Astrocyte of the spinal cord (primary cell): Measurements from ENCODE around the gene GABARAPL1.
A peak's percentile ranks its signal among the peaks of the same experiment; 100 is the strongest.

Experiments
- DNase-seq: peaks from one replicate; pipeline ENCODE4 v3.0.0; 2011; ENCODE audit warnings: low read depth, low spot score
- H3K4me3 ChIP-seq: 2 replicates; pipeline ENCODE4 v1.5.1; 2011; ENCODE audit warnings: low read depth, mild to moderate bottlenecking, low read length, moderate library complexity
- CTCF ChIP-seq: IDR thresholded peaks from 2 replicates; pipeline ENCODE4 v1.5.1; 2012; ENCODE audit warnings: low read depth, mild to moderate bottlenecking, low read length, inconsistent platforms
- in situ Hi-C: cut with HindIII; loops from 2 replicates; pipeline ENCODE4 v1.10.0; 2017; ENCODE audit warnings: low sequenced_read_pairs

The GABARAPL1 gene

GRCh38 chr12:10227648-10228047, 15.0 kb downstream of the GABARAPL1 start:
- no peak for DNase-seq
- in situ Hi-C loops: no loop called here
- no peak for TF ChIP-seq CTCF
- H3K4me3 ChIP-seq: no peak overlapping the region

GRCh38 chr12:10234562-10234961, 21.9 kb downstream of the GABARAPL1 start:
- no peak overlapping the region for H3K4me3 ChIP-seq
- in situ Hi-C loops: no loop called here
- no peak for DNase-seq
- no peak for TF ChIP-seq CTCF

GRCh38 chr12:10235761-10236631, 23.3 kb downstream of the GABARAPL1 start:
- peak; percentile 76 for TF ChIP-seq CTCF
- peak; percentile 44 for DNase-seq
- in situ Hi-C loops: no loop called here
- H3K4me3 ChIP-seq: no peak overlapping the region

GRCh38 chr12:10236720-10237119, 24.0 kb downstream of the GABARAPL1 start:
- in situ Hi-C loops: no loop called here
- H3K4me3 ChIP-seq: no peak overlapping the region
- TF ChIP-seq CTCF: no peak
- DNase-seq: no peak

- DNase-seq: no peak
- no peak overlapping the region for H3K4me3 ChIP-seq
- no peak for TF ChIP-seq CTCF
- in situ Hi-C loops: no loop called here
Measured at GRCh38 chr12:10238526-10238925, 25.8 kb downstream of the GABARAPL1 start.

- TF ChIP-seq CTCF: no peak
- no peak for DNase-seq
- in situ Hi-C loops: no loop called here
- H3K4me3 ChIP-seq: no peak overlapping the region
Measured at GRCh38 chr12:10241290-10241689, 28.6 kb downstream of the GABARAPL1 start.
